Hair follicle dermal papilla cell (primary cell): ENCODE results near the gene DDX53. TPM values are rescaled to one million over a fixed set of nuclear protein-coding genes. Genes with fewer than 3 reads are reported as not detected.

Experiments used
- total RNA-seq: library from RNA; depleted of rRNA; stranded (reverse); fragments of >200 nt; gene quantifications from 2 replicates; pipeline ENCODE4 v1.2.3, GENCODE V29; 2012

Gene DDX53
- total RNA-seq: not detected in 2 replicates

DNA sequence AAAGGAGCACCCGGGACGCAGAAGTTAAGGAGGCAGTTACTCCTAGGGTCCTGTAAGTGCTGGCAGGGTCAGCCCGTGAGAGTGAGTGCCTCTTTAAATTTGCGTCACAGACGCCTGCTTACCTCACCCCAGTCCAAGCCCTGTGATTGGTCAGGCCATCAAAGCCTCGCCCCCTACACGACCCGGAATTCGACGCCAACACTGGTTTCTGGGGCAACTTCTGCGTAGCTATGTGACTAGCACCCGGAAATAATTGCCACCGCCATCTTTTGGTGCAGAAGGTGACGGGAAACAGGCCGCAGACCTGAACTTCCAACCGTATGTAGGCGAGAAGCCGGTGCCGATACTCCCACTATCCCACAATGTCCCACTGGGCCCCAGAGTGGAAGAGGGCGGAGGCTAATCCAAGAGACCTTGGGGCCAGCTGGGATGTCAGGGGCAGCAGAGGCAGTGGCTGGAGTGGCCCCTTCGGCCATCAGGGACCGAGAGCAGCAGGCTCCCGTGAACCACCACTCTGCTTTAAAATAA lies at the start of gene DDX53:
Gene DDX53 (plus strand): TSS at position 265 of the 528 bp plus-strand sequence. CDS start 98 bp downstream, at position 363.

